HUDEP-2 (cell line): ENCODE data around the gene EIF4EBP2.

Experiments
- DNase-seq, 76 experiments: peaks; one replicate each; lab custom pipeline; 2025; ENCODE audit not compliant: unreplicated experiment in 76 of 76; lab: John Stamatoyannopoulos, UW

The EIF4EBP2 gene

DNA sequence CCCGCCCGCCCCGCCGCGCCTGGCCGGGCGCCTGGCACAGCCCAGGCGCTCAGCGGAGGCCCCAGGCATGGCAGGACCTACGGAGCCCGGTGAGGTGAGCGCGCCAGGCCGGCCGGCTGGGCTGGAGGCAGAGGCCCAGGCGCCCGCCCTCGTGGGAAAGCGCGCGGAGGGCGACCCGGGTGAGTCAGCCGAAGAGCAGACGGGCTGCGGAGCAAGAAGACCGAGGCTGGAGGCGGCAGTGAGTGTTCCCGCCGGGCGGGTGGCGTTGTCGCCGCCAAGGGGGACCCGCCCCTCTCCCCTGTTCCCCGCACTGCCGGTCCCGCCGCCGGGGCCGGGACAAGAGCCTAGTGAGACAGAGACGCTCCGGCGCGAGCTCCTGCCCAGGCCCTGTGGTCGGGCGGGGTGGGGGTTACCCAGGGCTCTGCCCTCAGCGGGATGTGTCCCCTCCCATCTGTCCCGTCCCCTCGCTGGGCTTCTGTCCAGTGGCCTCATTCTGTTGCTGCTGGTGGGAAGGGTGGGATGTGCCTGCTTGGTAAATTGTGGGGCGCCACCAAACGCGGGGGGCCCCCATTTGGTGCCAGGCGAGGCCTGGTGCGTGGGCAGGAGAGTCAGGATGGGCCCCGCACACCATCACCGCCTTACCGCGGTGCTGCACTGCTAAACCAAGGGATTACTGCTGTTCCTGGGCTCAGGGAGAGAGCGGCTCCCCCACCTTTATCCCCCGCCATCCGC is 54.5 kb downstream of the EIF4EBP2 start:
- DNase-seq: peak in 11 of 76 experiments; percentile 2 to 18 (median 9)

DNA sequence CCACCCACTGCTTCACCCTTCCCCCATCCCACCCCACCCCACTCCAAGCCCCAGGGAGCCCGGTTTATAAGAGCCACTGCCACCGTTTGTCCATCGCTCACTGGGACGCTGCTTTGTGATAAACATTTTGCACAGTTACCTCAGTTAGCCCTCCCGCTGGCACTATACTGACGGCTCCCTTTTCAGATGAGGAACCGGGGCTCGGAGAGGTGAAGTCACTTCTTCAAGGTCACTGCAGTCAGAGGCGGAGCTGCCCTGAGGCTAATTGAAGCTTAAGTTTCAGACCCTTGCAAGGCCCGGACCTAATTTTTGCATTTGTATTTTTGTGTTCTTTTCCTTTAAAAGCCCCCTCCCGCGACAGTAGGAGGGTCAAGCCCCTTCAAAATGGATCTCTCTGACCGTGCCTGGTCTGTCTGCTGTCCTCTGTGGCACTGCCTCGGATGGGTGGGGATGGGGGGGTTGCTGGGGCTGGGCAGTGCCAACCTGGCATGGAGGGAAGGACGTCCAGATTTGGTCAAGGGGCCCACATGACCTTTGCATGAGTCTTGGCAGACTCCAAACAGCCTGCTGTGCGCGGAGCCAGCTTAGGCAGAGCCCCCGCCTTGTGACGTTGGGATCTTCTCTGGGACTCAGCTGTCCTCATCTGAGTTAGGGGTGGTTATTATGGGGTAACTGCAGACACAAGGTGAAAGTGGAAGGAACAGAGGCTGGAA is 55.3 kb downstream of the EIF4EBP2 start:
- DNase-seq: no peak

DNA sequence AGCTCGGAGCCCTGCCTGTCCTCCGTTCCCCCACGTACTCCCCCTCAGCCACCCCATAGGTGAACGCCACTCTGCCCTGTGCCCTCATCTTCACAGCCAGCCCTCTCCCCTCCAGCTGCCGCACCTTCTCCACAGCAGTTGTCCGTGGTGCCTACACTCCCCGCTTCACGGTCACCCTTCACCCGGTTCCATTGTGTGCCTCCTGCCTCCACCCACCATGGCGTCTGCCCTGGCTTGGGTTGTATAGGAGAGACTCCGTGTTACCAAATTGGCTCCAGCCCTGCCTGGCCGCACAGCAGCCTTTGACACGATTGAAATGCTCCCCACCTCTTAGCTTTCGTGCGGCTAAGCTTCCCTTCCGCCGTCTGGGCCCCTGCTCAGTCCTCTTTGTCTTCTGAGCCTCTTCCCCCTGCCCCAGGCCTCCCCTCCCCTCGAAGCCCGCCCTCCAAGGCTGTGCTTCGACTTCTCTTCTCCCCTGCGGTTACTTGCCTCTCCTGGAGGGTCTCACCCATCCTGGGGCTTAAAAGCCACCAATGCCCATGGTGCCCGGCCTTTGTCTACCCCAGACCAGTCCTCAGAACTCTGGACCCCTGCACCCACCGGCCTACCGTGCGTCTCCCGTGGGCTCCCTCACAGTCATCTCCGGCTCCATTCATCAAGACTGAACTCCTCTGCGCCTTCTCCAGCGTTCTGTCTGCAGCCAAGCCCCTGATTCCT is 56.0 kb downstream of the EIF4EBP2 start:
- DNase-seq: no peak

DNA sequence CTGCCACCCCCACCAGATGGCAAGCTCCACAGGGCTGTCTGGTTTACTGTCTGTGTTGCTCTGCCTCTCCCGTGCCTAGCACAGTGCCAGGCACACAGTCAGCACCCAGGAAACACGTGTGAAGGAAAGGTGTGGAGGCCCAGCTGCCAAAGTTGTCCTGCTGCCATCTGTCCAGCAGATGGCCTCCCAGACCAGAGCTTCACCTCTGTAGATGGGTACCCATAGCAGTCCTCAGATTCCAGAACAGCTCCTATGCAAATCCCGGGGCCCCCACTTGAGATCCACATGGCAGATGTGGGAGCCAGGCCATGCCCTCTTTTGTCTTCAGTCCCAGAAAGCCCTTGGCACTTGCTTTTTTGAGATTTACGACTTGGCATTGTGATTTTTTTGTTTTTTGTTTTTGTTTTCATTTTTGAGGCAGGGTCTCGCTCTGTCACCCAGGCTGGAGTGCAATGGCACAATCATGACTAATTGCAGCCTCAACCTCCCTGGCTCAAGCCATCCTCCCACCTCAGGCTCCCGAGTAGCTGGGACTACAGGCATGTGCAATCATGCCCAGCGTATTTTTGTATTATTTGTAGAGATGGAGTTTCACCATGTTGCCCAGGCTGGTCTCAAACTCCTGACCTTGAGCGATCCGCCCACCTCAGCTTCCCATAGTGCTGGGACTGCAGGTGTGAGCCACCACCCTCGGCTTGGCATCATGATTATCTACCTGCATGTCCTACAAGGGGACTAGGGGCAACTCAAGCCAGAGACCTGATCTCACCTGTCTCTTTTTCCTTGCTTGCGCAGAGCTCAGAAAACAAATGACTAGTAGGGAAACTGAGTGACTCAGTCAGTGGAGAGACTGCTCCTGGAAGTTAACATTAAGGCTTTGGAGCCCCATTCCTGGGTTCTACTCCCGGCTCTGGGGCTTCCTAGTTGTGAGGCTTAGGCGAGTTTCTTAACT is 57.7 kb downstream of the EIF4EBP2 start:
- DNase-seq: peak in 22 of 76 experiments; percentile 4 to 49 (median 16)

DNA sequence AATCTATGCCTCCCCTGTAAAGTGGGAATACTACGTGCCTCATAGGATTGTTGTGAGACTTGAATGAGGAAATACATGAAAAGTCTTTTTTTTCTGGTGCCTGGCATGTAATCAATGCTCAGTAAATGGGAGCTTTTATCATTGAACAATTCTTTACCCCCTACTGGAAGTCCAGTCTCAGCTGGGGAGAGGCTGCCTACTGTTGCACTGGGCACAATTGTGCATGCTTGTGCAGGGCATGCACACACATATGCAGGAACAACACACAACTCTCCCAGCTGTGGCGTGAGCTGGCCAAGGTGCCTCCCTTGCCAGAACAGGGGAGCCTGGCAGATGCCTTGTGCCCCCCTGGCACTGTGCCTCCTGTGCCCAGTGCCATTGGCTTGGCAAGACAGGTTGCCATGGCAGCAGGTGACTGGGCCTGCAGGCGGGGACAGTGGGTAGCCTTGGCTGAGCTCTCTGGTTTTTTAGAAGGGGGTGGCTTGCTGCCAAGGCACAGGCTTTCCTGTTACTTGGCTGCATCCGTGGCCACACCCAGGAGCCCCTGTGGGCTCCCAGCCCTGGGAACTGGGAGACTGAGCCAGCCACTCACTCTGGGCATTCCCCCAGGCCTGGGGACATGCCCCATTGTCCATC is 58.5 kb downstream of the EIF4EBP2 start:
- peak in 19 of 76 experiments; percentile 3 to 33 (median 8) for DNase-seq

DNA sequence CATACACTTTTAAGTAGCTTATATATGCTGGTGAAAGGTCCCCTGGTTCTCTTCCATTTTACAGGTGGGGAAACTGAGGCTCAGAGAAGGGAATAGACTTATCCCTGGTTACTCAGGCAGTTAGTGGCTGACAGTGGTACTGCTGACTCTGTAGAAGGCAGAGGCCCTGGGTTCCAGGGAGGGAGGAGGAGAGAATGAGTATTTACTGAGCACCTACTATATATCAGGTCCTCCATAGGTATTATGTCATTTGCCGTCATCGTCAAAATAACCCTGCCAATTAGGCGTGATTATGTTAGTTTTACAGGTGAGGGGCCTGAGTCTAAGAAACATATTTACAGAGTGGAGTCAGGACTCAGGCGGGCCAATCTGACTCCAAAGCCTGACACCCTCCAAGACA is 61.3 kb downstream of the EIF4EBP2 start:
- no peak for DNase-seq

DNA sequence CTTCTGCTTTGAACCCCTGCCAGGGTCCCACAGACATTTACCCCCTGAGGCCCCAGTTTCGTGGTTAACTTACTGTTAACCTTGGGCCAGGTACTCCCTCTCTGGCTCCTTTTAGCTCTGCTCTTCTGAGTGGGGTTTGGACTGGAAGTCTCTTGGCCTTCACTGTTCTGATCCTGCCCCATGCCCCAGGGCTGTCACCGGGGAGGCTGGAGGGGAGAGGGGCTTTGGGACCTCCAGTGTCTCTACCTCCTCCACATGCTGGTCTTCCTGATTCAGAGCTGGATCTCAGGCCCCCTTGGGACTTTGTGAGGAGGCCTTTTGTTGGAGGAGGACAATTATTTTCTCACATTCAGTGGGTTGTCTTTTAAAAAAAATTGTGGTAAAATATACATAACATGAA is 61.9 kb downstream of the EIF4EBP2 start:
- no peak for DNase-seq

DNA sequence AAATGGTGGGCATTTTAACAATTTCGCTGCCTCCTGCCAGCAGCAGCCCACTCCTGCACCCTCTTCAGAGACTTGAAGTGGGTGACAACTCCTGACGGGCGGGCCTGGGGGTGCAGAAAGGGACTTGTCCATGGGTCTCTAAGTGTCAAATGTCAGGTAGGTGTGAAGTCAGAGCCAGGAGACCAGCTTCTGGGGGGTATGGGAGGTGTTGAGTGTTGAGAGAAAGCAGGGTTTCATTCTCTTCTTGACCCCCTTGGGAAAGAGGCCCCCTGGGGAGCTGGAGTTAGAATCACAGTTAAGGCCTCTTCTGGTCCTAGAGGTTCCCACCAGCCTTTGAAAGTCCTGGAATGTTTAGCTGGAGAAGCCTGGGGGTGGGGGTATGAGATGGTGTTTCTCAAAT is 63.0 kb downstream of the EIF4EBP2 start:
- no peak for DNase-seq

DNA sequence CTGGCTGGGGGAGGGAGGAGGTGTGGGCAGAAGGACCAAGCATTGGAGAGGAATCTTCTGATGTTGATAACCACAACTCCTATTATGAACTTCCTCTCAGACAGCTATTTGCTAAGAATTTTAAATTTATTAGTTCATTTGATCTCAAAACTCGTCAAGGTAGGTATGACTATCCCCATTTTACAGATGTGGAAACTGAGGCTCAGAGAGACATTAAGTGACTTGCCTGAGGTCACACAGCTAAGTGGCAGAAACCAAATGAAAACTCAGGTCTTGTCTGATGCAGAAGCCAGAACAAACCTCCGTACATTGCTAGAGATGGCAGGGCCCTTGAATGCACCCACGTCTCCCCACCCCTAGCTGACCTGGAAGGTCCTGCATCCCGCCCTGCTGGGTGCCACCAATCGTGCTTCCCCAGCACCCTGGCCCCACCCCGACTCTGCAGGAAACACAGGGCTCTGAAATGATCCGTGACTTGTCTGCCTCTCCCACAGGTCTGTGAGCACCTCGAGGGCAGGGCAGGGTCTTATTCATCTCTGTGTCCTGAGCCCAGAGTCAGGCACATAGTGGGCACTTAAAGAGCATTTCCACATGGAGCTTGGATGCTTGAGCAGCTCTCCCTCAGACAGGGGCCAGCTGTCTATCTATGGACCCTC is 69.0 kb downstream of the EIF4EBP2 start:
- no peak for DNase-seq

DNA sequence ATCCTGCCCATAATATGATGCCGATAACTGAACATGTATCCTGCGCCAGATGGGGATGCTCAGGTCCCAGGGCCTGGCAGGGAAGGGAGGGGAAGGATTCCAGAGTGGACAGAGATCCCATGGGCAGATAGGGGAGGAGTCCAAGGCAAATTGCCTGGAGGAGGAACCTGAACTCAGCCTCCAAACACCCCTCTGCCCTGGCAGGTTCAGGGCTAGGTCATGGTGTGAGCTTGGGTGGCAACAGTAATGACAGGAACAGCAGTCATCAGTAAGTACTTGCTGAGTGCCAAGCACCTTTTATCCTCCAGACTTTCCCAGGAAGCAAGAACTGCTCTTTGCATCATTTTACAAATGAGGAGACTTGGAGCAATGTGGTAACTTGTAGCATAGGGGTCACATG is 70.8 kb downstream of the EIF4EBP2 start:
- no peak for DNase-seq

DNA sequence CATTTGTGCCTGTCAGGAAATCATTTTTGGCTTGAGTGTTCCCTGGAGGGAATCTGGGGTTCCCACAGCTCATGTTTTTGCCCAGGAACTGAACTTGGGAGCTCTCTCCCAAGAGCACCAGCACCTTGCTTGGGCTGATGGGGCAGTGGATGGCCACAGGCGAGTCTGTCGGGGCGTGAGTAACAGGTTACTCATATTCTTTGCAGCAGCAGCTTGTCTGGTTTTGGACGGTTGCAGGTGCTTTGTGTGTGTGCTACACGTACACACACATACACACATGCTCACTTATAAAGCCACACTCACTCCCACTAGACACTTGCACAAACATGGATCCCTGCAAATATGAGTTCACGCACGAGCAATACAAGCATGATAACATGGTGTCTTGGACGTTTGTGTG is 71.7 kb downstream of the EIF4EBP2 start:
- no peak for DNase-seq

DNA sequence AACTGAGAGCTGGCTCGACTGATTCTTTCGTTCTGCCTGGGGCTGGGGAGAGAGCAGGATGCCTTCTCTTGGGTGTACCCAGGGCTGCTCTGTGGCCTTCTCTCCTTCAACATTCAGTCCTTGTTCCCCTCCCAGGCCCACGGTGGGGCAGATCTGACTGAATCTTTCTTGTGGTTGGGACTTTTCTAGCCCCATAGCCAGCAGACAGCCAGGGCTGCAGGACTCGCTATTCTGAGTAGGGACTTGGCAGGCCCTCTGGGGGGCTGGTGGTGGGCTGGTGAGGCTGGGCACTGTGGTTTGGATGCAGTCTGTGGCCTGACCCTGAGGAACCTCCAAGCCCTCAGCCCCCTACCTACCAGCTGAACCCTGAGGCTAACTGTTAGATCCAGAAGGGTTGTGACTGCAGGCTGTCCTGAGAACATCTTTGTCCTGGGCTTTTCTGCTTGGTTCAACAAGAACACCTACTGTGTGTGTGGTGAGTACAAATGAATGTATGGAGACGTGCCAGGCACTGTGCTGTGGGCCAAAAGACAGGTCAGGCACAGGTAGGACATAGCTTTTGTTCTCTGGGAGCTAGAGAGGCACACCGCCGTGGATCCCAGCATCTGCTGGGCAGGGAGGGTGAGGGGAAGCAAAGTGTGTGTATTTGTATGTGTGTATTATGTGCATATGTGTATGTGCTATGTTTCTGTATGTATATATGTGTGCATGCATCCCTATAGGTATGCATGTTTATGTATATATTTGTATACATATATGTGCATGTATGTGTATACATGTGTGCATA is 72.5 kb downstream of the EIF4EBP2 start:
- DNase-seq: no peak

DNA sequence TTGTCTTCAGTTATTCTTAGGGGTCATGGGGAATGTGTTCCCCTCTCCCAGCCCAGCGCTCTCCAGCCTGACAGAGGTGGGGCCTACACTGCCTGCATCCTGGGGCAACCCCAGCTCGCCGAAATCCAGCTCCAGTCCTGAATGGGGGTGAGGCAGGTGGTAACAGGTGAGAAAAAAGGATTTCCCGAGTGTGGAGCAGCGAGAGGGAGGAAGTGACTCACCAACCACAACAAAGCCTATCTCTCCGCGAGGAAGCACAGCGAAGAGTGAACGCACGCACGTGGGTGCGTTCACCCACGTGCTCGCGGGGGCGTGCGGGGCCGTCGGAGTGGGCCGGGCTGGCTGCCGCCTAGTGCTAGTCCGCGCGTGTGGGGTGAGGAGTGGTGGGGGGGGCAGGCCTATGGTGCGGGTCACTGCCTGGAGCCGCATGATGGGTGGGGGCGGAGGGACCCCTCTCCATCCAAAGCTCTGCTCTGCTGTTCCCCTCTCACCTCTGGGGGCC is 73.8 kb downstream of the EIF4EBP2 start:
- peak in 20 of 76 experiments; percentile 4 to 53 (median 12) for DNase-seq
